Stimulated activated CD8-positive, alpha-beta memory T cell treated with anti-CD3 and anti-CD28 coated beads, Interleukin-7, amount 100 ng/mL, for 4 hours (primary cell): ENCODE results near the gene ATCAY.

Experiments used
- DNase-seq, 2 donors: peaks; one replicate each; pipeline ENCODE4 v3.0.0-alpha.2; 2020; ENCODE audit warnings: low read depth in 2 of 2

Gene ATCAY

DNA sequence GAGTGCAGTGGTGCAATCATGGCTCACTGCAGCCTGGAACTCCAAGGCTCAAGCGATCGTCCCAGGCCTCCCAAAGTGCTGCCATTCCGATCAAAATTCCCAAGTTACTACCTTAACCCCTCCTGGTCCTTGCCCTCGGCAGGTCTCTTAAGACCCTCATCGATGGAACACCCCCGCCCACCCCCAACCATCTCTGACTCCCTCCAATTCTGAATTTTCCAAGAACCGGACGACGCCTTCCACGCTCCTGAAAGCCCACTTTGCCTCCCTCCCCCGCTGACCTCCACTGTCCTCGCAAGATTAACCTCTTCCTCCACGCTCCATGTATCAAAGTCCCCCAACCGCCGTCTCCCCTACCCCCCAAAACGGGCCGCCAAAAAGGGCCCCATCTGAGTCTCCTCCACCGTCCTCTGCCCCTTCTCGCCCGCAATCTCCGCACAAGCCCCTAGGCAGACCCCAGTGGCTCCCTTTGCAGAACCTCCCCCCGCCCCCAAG lies 89.9 kb downstream of the ATCAY start:
- no peak for DNase-seq

- DNase-seq, result peak; percentile 79 to 93
Observed at GRCh38 chr19:3970808-3971598, 90.5 kb downstream of the ATCAY start, which contains the start of gene DAPK3. DAPK3 (minus strand) TSS chr19:3971099; CDS start chr19:3969735, 1,364 bp downstream.

DNA sequence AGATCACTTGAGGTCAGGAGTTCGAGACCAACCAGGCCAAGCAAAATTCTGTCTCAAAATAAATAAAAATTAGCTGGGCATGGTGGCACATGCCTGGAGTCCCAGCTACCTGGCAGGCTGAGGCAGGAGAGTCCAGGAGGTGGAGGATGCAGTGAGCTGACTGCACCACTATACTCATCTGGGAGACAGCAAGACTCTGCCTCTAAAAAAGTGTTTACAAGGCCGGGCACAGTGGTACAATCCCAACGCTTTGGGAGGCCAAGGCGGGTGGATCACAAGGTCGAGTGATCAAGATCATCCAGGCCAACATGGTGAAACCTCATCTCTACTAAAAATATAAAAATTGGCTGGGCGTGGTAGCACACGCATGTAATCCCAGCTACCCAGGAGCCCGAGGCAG lies 94.7 kb downstream of the ATCAY start:
- no peak for DNase-seq

DNA sequence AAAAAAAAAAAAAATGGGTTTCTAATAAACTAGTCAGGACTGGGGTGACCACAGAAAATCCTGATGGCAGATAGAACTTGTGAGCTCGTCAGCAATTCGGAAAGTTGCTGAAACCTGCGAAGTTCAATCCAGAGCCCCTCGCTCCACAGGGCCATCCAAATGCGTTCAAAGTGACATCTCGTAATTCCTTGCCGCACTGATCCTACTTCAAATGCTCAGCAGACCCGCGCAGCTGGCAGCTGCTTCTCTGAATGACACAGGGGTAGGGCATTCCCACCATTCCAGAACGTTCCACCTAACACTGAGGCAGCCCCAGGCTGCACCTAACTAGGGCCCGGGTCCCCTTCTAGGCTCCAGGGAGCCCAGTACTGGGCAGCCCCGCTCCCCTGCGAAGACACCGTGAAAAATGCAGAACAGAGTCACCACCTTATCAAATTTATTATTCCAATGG lies 95.2 kb downstream of the ATCAY start:
- DNase-seq, result no peak

DNA sequence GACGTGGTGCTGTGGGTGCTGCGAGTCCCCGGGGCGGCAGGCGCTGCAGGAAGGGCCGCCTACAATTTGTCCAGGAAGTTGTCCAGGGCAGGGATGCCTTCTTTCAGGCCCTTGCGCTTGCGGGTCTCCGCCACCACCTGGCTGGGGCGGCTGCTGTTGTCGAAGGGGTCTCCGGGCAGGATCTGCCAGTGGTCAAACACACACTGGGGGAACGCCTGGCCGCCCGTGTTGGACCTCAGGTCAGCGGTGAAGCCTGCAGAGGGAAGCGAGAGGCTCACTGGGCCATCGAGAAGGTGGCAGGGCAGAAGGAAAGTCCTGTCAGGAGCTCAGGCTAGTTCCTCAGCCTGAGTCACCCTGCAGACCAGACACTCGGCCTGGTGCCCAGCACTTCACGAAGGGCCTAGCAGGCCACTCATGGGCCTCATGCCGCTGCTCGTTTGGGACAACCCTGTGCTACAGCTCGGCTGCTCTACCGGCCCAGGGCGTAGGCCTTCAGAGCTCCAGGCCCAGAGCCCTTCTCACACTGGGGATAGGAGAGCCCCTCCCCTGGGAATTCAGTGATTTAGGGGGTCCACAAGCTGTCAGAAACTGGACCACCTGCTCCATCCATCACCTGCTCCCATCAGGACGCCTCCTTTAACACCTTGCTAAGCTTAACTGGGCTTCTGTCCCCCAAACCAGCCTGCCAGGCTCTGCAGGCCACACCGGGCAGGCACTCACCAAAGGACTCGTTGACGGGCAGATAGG lies 96.2 kb downstream of the ATCAY start:
- DNase-seq, result no peak
